ENCODE measurements around the gene ZNF41.

ZNF41 gene

DNA sequence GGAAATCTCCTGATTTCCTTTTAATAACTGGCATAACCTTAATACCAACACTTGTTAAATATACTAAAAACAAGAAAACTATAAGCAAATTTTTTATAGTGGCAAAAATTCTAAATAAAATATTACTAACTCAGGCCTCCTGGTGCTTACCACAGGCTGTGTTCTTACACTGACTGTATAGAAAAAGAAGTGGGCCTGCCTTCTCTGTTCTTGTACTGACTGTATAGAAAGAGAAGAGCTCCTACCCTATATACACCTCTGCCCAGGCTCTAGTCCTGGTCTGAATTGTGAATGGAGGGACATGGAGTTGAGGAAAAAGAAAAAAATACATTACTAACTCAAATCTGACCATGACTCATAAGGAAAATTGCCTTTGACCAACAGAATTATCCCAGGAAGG lies 7.5 kb downstream of the ZNF41 start:
- DNase-seq (ENCODE audit: low spot score), result no peak
- in situ Hi-C loops (cut with MboI; ENCODE audit: low pct_unique_long_range_greater_than_20kb, low sequenced_read_pairs, unreplicated experiment), result no loop called here
- no peak for TF ChIP-seq CTCF (IDR thresholded peaks at IDR 0.05; ENCODE audit: extremely low read depth, insufficient read depth, missing control alignments)

- in situ Hi-C loops (cut with MboI; ENCODE audit: low pct_unique_long_range_greater_than_20kb, low sequenced_read_pairs, unreplicated experiment), result no loop called here
- DNase-seq (ENCODE audit: low spot score), result no peak
- no peak for TF ChIP-seq CTCF (IDR thresholded peaks at IDR 0.05; ENCODE audit: extremely low read depth, insufficient read depth, missing control alignments)
These were observed 15.9 kb downstream of the ZNF41 start for GRCh38 chrX:47467106-47467505.

DNA sequence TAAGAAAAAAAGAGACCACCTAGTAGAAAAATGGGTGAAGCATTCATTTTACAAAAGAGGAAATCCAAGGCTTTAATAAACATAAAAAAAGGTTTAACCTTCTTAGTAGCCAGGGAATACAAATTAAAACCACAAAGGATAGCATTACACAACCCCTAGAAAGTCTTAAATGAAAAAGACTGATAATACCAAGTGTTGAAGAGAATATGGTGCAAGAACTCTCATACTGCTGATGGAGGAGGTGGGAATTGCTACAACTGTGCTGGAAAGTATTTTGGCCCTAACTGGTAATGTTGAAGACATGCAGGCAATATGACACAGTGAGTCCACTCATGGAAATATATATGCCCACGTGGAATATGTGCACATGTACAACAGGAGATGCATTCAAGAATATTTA lies 22.5 kb downstream of the ZNF41 start:
- DNase-seq (ENCODE audit: low spot score), result no peak
- TF ChIP-seq CTCF (IDR thresholded peaks at IDR 0.05; ENCODE audit: extremely low read depth, insufficient read depth, missing control alignments), result no peak
- in situ Hi-C loops (cut with MboI; ENCODE audit: low pct_unique_long_range_greater_than_20kb, low sequenced_read_pairs, unreplicated experiment), result no loop called here

DNA sequence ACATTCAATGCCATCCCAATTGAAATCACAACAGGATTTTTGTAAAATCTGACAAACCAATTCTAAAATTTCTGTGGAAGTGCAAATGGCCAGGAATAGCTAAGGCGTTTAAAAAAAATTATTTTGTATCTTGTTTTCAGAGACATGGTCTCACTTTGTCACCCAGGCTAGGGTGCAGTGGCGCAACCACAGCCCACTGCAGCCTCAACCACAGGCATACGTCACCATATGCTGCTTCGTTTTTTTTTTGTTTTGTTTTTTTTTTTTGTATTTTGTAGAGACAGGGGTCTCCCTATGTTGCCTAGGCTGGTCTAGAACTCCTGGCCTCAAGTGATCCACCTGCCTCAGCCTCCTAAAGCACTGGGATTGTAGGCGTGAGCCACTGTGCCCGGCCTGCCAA lies 24.5 kb downstream of the ZNF41 start:
- DNase-seq (ENCODE audit: low spot score), result no peak
- in situ Hi-C loops (cut with MboI; ENCODE audit: low pct_unique_long_range_greater_than_20kb, low sequenced_read_pairs, unreplicated experiment), result no loop called here
- TF ChIP-seq CTCF (IDR thresholded peaks at IDR 0.05; ENCODE audit: extremely low read depth, insufficient read depth, missing control alignments), result no peak

DNA sequence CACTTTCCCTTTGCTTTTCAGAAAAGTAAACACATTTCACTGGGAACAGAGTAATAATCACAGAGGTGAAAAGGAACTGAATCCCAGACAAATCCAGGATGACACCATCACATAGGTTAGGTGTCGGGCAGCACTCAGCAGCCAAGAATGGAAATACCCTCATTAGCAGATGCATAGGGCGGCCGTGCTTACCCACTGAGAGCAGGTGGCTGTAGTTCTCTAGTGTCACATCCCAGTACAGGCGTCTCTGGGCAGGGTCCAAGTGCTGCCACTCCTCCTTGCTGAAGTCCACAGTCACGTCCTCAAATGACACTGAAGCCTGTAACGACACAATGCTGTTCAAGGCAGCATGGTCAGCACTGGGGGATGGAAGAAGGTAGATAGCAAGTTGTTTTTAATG lies 26.9 kb downstream of the ZNF41 start:
- in situ Hi-C loops (cut with MboI; ENCODE audit: low pct_unique_long_range_greater_than_20kb, low sequenced_read_pairs, unreplicated experiment), result no loop called here
- DNase-seq (ENCODE audit: low spot score), result no peak
- no peak for TF ChIP-seq CTCF (IDR thresholded peaks at IDR 0.05; ENCODE audit: extremely low read depth, insufficient read depth, missing control alignments)

GRCh38 chrX:47452112-47452511 lies 30.9 kb downstream of the ZNF41 start:
- in situ Hi-C loops (cut with MboI; ENCODE audit: low pct_unique_long_range_greater_than_20kb, low sequenced_read_pairs, unreplicated experiment), result no loop called here
- no peak for TF ChIP-seq CTCF (IDR thresholded peaks at IDR 0.05; ENCODE audit: extremely low read depth, insufficient read depth, missing control alignments)
- no peak for DNase-seq (ENCODE audit: low spot score)
